ENCODE measurements around the gene FBXL19.
A peak's percentile ranks its signal among the peaks of the same experiment; 100 is the strongest.
"Not testable (repeated sequence)": the region's sequence is repeated elsewhere in the genome, so short reads cannot be mapped to it uniquely, and the experiment has no call there.

Gene FBXL19

GRCh38 chr16:30939571-30939970 is 16.2 kb downstream of the FBXL19 start:
- not testable (repeated sequence) for DNase-seq (ENCODE audit: extremely low spot score, insufficient read length, low read depth); FAIRE-seq

GRCh38 chr16:30941600-30942425 is 18.4 kb downstream of the FBXL19 start:
- DNase-seq (ENCODE audit: extremely low spot score, insufficient read length, low read depth) (peak; percentile 90), FAIRE-seq (peak; percentile 96)

- no peak for DNase-seq (ENCODE audit: extremely low spot score, insufficient read length, low read depth)
- no peak for FAIRE-seq
These were observed 19.0 kb downstream of the FBXL19 start for GRCh38 chr16:30942426-30942806.

- DNase-seq (ENCODE audit: extremely low spot score, insufficient read length, low read depth) (no peak), FAIRE-seq (no peak)
These were observed 21.0 kb downstream of the FBXL19 start for GRCh38 chr16:30944352-30944751.

GRCh38 chr16:30946671-30947540 is 23.5 kb downstream of the FBXL19 start:
- FAIRE-seq, result no peak
- DNase-seq (ENCODE audit: extremely low spot score, insufficient read length, low read depth), result no peak

- DNase-seq (ENCODE audit: extremely low spot score, insufficient read length, low read depth) (no peak), FAIRE-seq (no peak)
These were observed 24.1 kb downstream of the FBXL19 start for GRCh38 chr16:30947541-30947858.

- DNase-seq (ENCODE audit: extremely low spot score, insufficient read length, low read depth) (no peak), FAIRE-seq (no peak)
These were observed 24.7 kb downstream of the FBXL19 start for GRCh38 chr16:30947859-30948666.

- FAIRE-seq (peak; percentile 70), DNase-seq (ENCODE audit: extremely low spot score, insufficient read length, low read depth) (peak; percentile 59)
These were observed 25.6 kb downstream of the FBXL19 start, which contains the start of gene ORAI3 for GRCh38 chr16:30948667-30949649. TSS of gene ORAI3 (plus strand) at chr16:30949068. CDS start at chr16:30949290, 222 bp downstream.

- no peak for DNase-seq (ENCODE audit: extremely low spot score, insufficient read length, low read depth)
- peak; percentile 90 for FAIRE-seq
These were observed 26.5 kb downstream of the FBXL19 start for GRCh38 chr16:30949650-30950515.

- no peak for FAIRE-seq
- no peak for DNase-seq (ENCODE audit: extremely low spot score, insufficient read length, low read depth)
These were observed 27.2 kb downstream of the FBXL19 start for GRCh38 chr16:30950516-30951065.

GRCh38 chr16:30951193-30951592 is 27.8 kb downstream of the FBXL19 start:
- FAIRE-seq (no peak), DNase-seq (ENCODE audit: extremely low spot score, insufficient read length, low read depth) (no peak)

GRCh38 chr16:30951750-30952149 is 28.4 kb downstream of the FBXL19 start:
- DNase-seq (ENCODE audit: extremely low spot score, insufficient read length, low read depth) (no peak), FAIRE-seq (no peak)

GRCh38 chr16:30953111-30953510 is 29.7 kb downstream of the FBXL19 start:
- FAIRE-seq (no peak), DNase-seq (ENCODE audit: extremely low spot score, insufficient read length, low read depth) (no peak)

- FAIRE-seq (peak; percentile 41), DNase-seq (ENCODE audit: extremely low spot score, insufficient read length, low read depth) (no peak)
These were observed 30.2 kb downstream of the FBXL19 start for GRCh38 chr16:30953511-30954124.

- DNase-seq (ENCODE audit: extremely low spot score, insufficient read length, low read depth), result no peak
- no peak for FAIRE-seq
These were observed 31.6 kb downstream of the FBXL19 start for GRCh38 chr16:30954993-30955392.

GRCh38 chr16:30956601-30957455 is 33.5 kb downstream of the FBXL19 start:
- FAIRE-seq (peak; percentile 52), DNase-seq (ENCODE audit: extremely low spot score, insufficient read length, low read depth) (peak; percentile 61)
